ENCODE results near the gene HPN. TPM values are rescaled to one million over a fixed set of nuclear protein-coding genes. Genes with fewer than 3 reads are reported as not detected.
A peak's percentile ranks its signal among the peaks of the same experiment; 100 is the strongest.
"Not testable (repeated sequence)": the region's sequence is repeated elsewhere in the genome, so short reads cannot be mapped to it uniquely, and the experiment has no call there.

The HPN gene
- total and polyA plus RNA-seq, 10 donors = 0.86 to 4.3 (median 2.2) TPM

DNA sequence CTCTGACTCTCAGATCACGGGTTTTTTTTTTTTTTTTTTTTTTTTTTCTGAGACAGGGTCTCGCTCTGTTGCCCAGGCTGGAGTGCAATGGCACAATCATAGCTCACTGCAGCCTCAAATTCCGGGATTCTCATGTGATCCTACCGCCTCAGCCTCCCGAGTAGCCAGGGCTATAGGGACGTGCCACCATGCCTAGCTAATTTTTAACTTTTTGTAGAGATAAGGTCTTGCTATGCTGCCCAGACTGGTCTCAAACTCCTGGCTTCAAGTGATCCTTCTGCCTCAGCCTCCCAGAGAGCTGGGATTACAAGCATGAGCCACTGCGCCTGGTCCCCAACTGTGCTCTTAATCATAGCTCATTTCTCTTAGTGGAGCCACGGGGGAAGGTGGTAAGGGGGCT, 46.0 kb upstream of the HPN start:
- Histone ChIP-seq H3K4me1 (peaks cover 37 to 70% (median 57%) of the 10 kb centered on the region in 6 donors), H3K27me3 (replicated peaks in 1 of 7) (no peaks in the 10 kb centered on the region), H3K9me3 (no peaks in the 10 kb centered on the region), H3K4me3 (no peak overlapping the region), H3K27ac (peak overlapping the region in 7 of 8 donors; percentile 78 to 99 (median 98)), H3K36me3 (no peaks in the 10 kb centered on the region)
- WGBS, 5 donors = 84 to 94% (median 91%) methylated on average over 8 of the region's 8 CpGs
- no peak for TF ChIP-seq POLR2AphosphoS5 (IDR thresholded peaks at IDR 0.05)
- TF ChIP-seq, protein P1, sequence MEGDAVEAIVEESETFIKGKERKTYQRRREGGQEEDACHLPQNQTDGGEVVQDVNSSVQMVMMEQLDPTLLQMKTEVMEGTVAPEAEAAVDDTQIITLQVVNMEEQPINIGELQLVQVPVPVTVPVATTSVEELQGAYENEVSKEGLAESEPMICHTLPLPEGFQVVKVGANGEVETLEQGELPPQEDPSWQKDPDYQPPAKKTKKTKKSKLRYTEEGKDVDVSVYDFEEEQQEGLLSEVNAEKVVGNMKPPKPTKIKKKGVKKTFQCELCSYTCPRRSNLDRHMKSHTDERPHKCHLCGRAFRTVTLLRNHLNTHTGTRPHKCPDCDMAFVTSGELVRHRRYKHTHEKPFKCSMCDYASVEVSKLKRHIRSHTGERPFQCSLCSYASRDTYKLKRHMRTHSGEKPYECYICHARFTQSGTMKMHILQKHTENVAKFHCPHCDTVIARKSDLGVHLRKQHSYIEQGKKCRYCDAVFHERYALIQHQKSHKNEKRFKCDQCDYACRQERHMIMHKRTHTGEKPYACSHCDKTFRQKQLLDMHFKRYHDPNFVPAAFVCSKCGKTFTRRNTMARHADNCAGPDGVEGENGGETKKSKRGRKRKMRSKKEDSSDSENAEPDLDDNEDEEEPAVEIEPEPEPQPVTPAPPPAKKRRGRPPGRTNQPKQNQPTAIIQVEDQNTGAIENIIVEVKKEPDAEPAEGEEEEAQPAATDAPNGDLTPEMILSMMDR (IDR thresholded peaks at IDR 0.05 in 8 of 11, conservative IDR thresholded peaks at IDR 0.05 in 3 of 11) = no peak
- TF ChIP-seq POLR2A (IDR thresholded peaks at IDR 0.05) = no peak
- peak; percentile 36 for DNase-seq
- intact Hi-C loops (cut with DNase I; ENCODE audit: low total_unique reads) = no loop called here

DNA sequence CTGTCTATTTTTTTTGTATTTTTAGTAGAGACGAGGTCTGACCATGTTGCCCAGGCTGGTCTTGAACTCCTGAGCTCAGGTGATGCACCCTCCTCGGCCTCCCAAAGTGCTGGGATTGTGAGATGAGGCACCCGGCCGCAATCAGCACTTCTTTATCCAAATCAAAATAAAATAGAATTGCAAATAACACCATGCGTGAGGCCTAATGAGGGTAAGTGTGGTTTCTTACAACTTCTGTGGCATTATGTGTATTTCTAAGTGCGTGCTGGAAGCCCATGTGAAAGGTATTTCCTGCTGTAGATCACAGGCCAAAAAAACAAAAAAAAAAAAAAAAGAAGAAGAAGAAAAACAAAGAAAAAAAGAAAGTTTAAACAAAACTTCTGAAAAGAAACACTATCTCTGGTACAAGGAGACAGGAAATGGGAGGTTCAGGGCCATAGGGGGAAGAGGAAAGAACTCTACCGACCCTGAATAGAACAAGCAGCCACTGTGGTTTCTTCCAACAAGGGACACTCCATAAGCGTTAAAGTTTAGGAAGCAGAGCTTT, 44.4 kb upstream of the HPN start:
- Histone ChIP-seq H3K9me3 (no peaks in the 10 kb centered on the region), H3K4me3 (peak overlapping the region in 1 of 8 donors; percentile 21), H3K4me1 (peaks cover 46 to 84% (median 70%) of the 10 kb centered on the region in 6 donors), H3K27ac (peak overlapping the region; percentile 90 to 99 (median 98)), H3K27me3 (replicated peaks in 1 of 7) (no peaks in the 10 kb centered on the region), H3K36me3 (peaks cover 0 to 5% (median 0%) of the 10 kb centered on the region in 6 donors)
- TF ChIP-seq, protein P1 (IDR thresholded peaks at IDR 0.05 in 8 of 11, conservative IDR thresholded peaks at IDR 0.05 in 3 of 11) = no peak
- no peak for TF ChIP-seq POLR2A (IDR thresholded peaks at IDR 0.05)
- no peak for TF ChIP-seq POLR2AphosphoS5 (IDR thresholded peaks at IDR 0.05)
- WGBS, 5 donors = 16 to 29% (median 19%) methylated on average over 8 of the region's 8 CpGs
- peak; percentile 44 for DNase-seq
- intact Hi-C loops (cut with DNase I; ENCODE audit: low total_unique reads) = no loop called here

DNA sequence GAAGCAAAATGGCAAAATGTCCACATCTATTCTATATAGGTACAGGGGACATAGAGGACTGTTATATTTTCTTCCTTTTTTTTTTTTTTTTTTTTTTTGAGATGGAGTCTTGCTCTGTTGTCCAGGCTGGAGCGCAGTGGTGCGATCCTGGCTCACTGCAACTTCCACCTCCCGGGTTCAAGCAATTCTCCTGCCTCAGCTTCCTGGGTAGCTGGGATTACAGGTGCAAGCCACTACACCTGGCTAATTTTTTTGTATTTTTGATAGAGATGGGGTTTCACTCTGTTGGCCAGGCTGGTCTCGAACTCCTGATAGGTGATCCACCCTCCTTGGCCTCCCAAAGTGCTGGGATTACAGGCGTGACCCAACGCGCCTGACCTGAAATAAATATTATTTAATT, 43.3 kb upstream of the HPN start:
- H3K4me3 ChIP-seq; H3K27me3 ChIP-seq (replicated peaks in 1 of 7); intact Hi-C loops (cut with DNase I; ENCODE audit: low total_unique reads); H3K9me3 ChIP-seq: not testable (repeated sequence)
- WGBS, 5 donors = 83 to 92% (median 87%) methylated on average over 7 of the region's 7 CpGs
- DNase-seq = peak; percentile 31
- peaks cover 56 to 94% (median 80%) of the 10 kb centered on the region in 6 donors for H3K4me1 ChIP-seq
- peaks cover 0 to 12% (median 0%) of the 10 kb centered on the region in 6 donors for H3K36me3 ChIP-seq
- peak overlapping the region; percentile 90 to 99 (median 98) for H3K27ac ChIP-seq

DNA sequence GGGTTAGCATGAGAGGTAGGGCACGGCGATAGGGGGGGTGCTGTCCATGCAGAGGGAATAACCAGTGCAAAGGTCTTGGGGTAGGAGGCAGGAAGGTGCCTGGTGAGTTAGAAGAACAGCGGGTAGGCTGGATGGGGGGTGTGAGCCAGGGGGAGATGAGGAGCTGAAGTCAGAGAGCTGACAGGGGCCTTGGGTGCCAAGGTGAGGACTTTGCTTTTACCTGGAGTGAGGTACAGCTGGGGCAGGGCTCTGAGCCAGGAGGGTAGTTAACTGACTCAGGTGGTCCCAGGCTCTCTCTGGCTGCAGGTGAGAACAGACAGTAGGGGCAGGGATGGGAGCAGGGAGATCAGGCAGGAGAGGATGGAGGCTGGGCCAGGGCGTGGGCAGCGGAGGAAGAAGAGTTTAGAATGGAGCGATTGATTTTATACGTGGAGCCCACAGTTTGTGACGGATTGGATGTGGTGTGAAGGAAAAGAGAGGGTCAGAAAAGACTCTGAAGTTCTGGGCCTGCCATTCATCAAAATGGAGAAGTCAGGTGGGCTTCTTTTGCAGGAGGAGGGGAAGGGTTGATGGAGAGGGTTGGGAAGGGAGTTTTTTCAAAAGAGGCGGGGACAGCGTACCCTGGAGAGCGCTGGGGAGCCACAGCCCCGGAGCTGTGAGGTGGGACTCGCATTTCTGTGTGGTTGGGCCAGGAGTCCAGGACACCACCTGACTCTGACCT, 42.6 kb upstream of the HPN start:
- peak overlapping the region in 6 of 8 donors; percentile 61 to 97 (median 90) for H3K4me3 ChIP-seq
- 51 to 59% (median 57%) methylated on average over 12 to 13 of the region's 13 CpGs for WGBS, 5 donors
- peaks cover 0 to 12% (median 0%) of the 10 kb centered on the region in 6 donors for H3K36me3 ChIP-seq
- peaks cover 64 to 95% (median 86%) of the 10 kb centered on the region in 6 donors for H3K4me1 ChIP-seq
- H3K27me3 ChIP-seq (replicated peaks in 1 of 7) = no peaks in the 10 kb centered on the region
- peak; percentile 75 for DNase-seq
- TF ChIP-seq, protein P1 (IDR thresholded peaks at IDR 0.05 in 8 of 11, conservative IDR thresholded peaks at IDR 0.05 in 3 of 11) = no peak
- no peak for TF ChIP-seq POLR2A (IDR thresholded peaks at IDR 0.05)
- TF ChIP-seq POLR2AphosphoS5 (IDR thresholded peaks at IDR 0.05) = no peak
- H3K9me3 ChIP-seq = no peaks in the 10 kb centered on the region
- intact Hi-C loops (cut with DNase I; ENCODE audit: low total_unique reads) = no loop called here
- peak overlapping the region; percentile 90 to 99 (median 98) for H3K27ac ChIP-seq
